K562 (cell line): ENCODE data around the gene SLC25A21. TPM values are rescaled to one million over a fixed set of nuclear protein-coding genes. Genes with fewer than 3 reads are reported as not detected.

Experiments used
- ARNT ChIP-seq, 2 experiments: fragments of 450-650 bp; IDR thresholded peaks; 2 replicates each; pipeline ENCODE4 v1.6.1; 2016; ENCODE audit warnings: mild to moderate bottlenecking in 1 of 2
- CBFA2T3 ChIP-seq: fragments of 450-650 bp; IDR thresholded peaks from 2 replicates; pipeline ENCODE4 v1.6.1; 2017
- EP400 ChIP-seq: fragments of 450-650 bp; IDR thresholded peaks from 2 replicates; pipeline ENCODE4 v1.6.1; 2017; ENCODE audit warnings: antibody characterized with exemption, mild to moderate bottlenecking, moderate library complexity
- FOXP4 ChIP-seq: sonication (generic); formaldehyde crosslinking; IDR thresholded peaks from 2 replicates; pipeline ENCODE4 v1.8.0; 2022; ENCODE audit warnings: mild to moderate bottlenecking, missing genetic modification reagents, borderline replicate concordance
- HMGN3 ChIP-seq: IDR thresholded peaks from 2 replicates; pipeline ENCODE4 v1.6.1; 2011; ENCODE audit warnings: borderline replicate concordance, low read depth, mild to moderate bottlenecking, mixed read lengths, low read length; ENCODE audit not compliant: insufficient read length; ENCODE audit errors: extremely low read depth
- ILF3 ChIP-seq: fragments of 450-650 bp; IDR thresholded peaks from 2 replicates; pipeline ENCODE4 v1.6.1; 2018; ENCODE audit warnings: antibody characterized with exemption, mild to moderate bottlenecking, moderate library complexity, borderline replicate concordance
- MBD1 ChIP-seq: fragments of 250-450 bp; sonication (Bioruptor Pico); IDR thresholded peaks from 2 replicates; pipeline ENCODE4 v1.8.0; 2022; ENCODE audit warnings: inconsistent platforms
- NKRF ChIP-seq: fragments of 450-650 bp; IDR thresholded peaks from 2 replicates; pipeline ENCODE4 v1.6.1; 2016; ENCODE audit warnings: borderline replicate concordance
- SUPT5H ChIP-seq: fragments of 450-650 bp; IDR thresholded peaks from 2 replicates; pipeline ENCODE4 v1.6.1; 2016
- ZBTB5 ChIP-seq: fragments of 450-650 bp; IDR thresholded peaks from 2 replicates; pipeline ENCODE4 v1.6.1; 2017; ENCODE audit warnings: antibody characterized with exemption
- ZNF239 ChIP-seq: fragments of 250-450 bp; sonication (Bioruptor Pico); IDR thresholded peaks from 2 replicates; pipeline ENCODE4 v1.4.0; 2020; ENCODE audit warnings: mild to moderate bottlenecking
- ZNF318 ChIP-seq, 2 experiments: fragments of 450-650 bp; IDR thresholded peaks; 2 replicates each; pipeline ENCODE4 v1.6.1; 2016; ENCODE audit warnings: mild to moderate bottlenecking in 2 of 2, borderline replicate concordance in 1 of 2, low read depth in 1 of 2, moderate library complexity in 1 of 2
- polyA plus RNA-seq, 8 experiments: library from polyadenylated mRNA; depleted of rRNA in 4 of 8; stranded (reverse) in 5 of 8; unstranded in 3 of 8; fragments of >200 nt; fragmentation: Nextera tagmentation in 2 of 8; fragmentation: Illumina TruSeq in 1 of 8; extraction: Ambion mirVana in 2 of 8; extraction: Trizol in 1 of 8; gene quantifications; 2 replicates each; pipeline versions ENCODE4 v1.2.1 to v1.2.3, GENCODE V29; 2011 to 2014; ENCODE audit warnings: inconsistent platforms in 1 of 8, missing spikeins in 1 of 8
- total RNA-seq, 7 experiments: library from RNA; depleted of rRNA in 6 of 7; stranded (reverse); fragments of >200 nt in 6 of 7; fragmentation: Illumina TruSeq in 2 of 7; extraction: Trizol in 2 of 7; gene quantifications; 2 replicates each; pipeline versions ENCODE4 v1.2.1 to v1.2.3, GENCODE V29; 2011 to 2021; ENCODE audit warnings: low replicate concordance in 1 of 7

SLC25A21 gene
- total and polyA plus RNA-seq, 9 of the 15 experiments (the other 6 are each of a cell fraction or from before 2014, with no cell fraction given): 15.2 to 46.7 (median 28.7) TPM

- TF ChIP-seq HMGN3: no peak
- no peak for TF ChIP-seq ZNF239 (CRISPR knock-in tag)
- no peak for TF ChIP-seq ILF3
- no peak for TF ChIP-seq FOXP4 (CRISPR knock-in tag)
- TF ChIP-seq CBFA2T3: peak; percentile 93
- TF ChIP-seq NKRF: no peak
- TF ChIP-seq ZNF318 (IDR thresholded peaks at IDR 0.05; ENCODE audit: borderline replicate concordance in 1 of 2, low read depth in 1 of 2): no peak
- peak; percentile 72 for TF ChIP-seq ZBTB5
- TF ChIP-seq MBD1: no peak
- TF ChIP-seq ARNT (IDR thresholded peaks at IDR 0.05): 0 out of 4 replicates have a peak, but pooled peaks of 1 of the 2 experiments have one; percentile 21
- peak; percentile 41; the same call in 1 of the 2 replicates for TF ChIP-seq EP400
- no peak for TF ChIP-seq SUPT5H
Observed at GRCh38 chr14:37168721-37169120, 3.7 kb downstream of the SLC25A21 start (continued).
